ENCODE measurements around the gene VOPP1. TPM values are rescaled to one million over a fixed set of nuclear protein-coding genes. Genes with fewer than 3 reads are reported as not detected.

The VOPP1 gene
- total and polyA plus RNA-seq, 4 experiments from 2014 or later = 43.0 to 98.7 (median 90.7) TPM

- H3K4me3 Mint-ChIP-seq = peak overlapping the region in 7 of 8 donors; percentile 19 to 72 (median 55)
- Histone ChIP-seq H3K9me3 (ENCODE audit: control insufficient read depth in 1 of 2, low read length in 2 of 2) (no peaks in the 10 kb centered on the region), H3K4me3 (ENCODE audit: low read length in 2 of 2) (no peak overlapping the region), H3K27me3 (ENCODE audit: insufficient read depth, low read length) (no peaks in the 10 kb centered on the region), H3K36me3 (ENCODE audit: insufficient read depth, low read length) (peaks cover 6% of the 10 kb centered on the region), H3K27ac (ENCODE audit: low read depth, low read length) (peak overlapping the region; percentile 21), H3K4me1 (ENCODE audit: insufficient read depth, low read length) (peaks cover 81% of the 10 kb centered on the region)
- peak overlapping the region; percentile 70 to 91 (median 82) for H3K27ac Mint-ChIP-seq
- peaks cover 67 to 91% (median 77%) of the 10 kb centered on the region in 4 donors for H3K4me1 Mint-ChIP-seq
- intact Hi-C loops (cut with micrococcal nuclease) = loop anchor here (5.0 kb wide), 1 partner anchor 40 kb away; no protein-coding TSS in a partner anchor
- ChIA-PET CTCF (ENCODE audit: partially characterized antibody) (interaction anchor here (1.0 to 1.5 kb wide), 3 partner anchors 44 to 121 kb away, joined by 4 to 5 read pairs (median 5); no protein-coding TSS in a partner anchor), POLR2A (ENCODE audit: partially characterized antibody) (interaction anchor here (1.0 to 1.5 kb wide), 2 partner anchors 56 to 95 kb away, joined by 4 to 6 read pairs; partner anchors contain the start of gene VOPP1)
- H3K27me3 Mint-ChIP-seq = no peaks in the 10 kb centered on the region
- DNase-seq = no peak
- peaks cover 28 to 30% of the 10 kb centered on the region in 2 donors for H3K36me3 Mint-ChIP-seq
- H3K9me3 Mint-ChIP-seq = no peaks in the 10 kb centered on the region
These were observed 95.2 kb downstream of the VOPP1 start for GRCh38 chr7:55476852-55477780.

DNA sequence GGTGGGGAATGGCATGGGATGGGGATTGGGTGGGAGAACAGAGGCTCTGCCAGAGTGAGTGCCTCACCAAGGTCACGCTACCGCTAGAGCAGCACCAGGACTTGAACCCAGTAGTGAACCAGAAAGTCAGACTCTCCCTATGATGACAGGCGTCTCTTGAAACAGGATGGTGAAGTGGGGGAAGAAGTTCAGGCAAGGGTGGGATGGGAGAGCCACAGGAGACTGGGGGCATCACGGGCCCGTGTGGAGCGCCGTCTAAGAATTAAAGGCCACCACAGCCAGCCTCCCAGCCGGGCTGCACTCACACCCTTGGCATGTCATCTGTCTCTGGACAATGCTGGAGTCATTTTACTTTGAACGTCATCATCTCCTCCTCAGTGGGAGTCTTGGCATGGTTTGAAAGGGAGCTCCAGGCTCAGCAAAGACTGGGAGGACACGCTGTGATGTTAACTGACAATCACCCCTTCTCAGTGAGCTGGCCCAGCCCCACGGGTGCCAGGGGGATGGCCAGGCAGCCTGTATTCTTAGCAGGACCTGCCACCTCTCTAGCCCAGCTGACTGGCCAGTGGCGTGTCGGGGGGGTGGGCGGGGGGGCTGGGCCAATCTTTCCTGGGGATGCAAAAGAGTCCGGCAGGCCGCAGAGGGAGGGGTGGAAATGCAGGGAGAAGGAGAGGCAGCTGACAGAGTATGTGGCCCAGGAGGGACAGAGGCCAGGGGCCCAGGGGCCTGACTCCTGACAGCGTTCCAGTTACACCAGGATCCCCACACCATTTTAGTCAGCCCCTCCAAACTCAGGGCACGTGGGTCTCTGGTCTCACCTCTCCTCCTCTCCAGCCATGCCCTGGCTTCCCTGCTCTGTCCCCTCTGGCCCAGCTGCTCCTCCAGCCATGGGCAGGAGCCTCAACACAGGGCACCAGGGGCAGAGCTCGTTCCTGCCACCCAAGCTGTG is 96.2 kb downstream of the VOPP1 start:
- H3K9me3 Mint-ChIP-seq = no peaks in the 10 kb centered on the region
- Histone ChIP-seq H3K27me3 (ENCODE audit: insufficient read depth, low read length) (no peaks in the 10 kb centered on the region), H3K36me3 (ENCODE audit: insufficient read depth, low read length) (peaks cover 6% of the 10 kb centered on the region), H3K27ac (ENCODE audit: low read depth, low read length) (peak overlapping the region; percentile 24), H3K4me1 (ENCODE audit: insufficient read depth, low read length) (peaks cover 85% of the 10 kb centered on the region), H3K4me3 (ENCODE audit: low read length in 2 of 2) (peak overlapping the region; percentile 11 to 27), H3K9me3 (ENCODE audit: control insufficient read depth in 1 of 2, low read length in 2 of 2) (no peaks in the 10 kb centered on the region)
- peaks cover 28 to 30% of the 10 kb centered on the region in 2 donors for H3K36me3 Mint-ChIP-seq
- ChIA-PET POLR2A (ENCODE audit: partially characterized antibody) (interaction anchor here (0.7 to 1.5 kb wide), 3 partner anchors 29 to 96 kb away, joined by 3 to 6 read pairs (median 4); partner anchors contain the start of gene VOPP1), CTCF (ENCODE audit: partially characterized antibody) (interaction anchor here (1.0 to 1.5 kb wide), 3 partner anchors 43 to 122 kb away, joined by 4 to 5 read pairs (median 5); no protein-coding TSS in a partner anchor)
- DNase-seq = no peak
- intact Hi-C loops (cut with micrococcal nuclease) = loop anchor here (2.0 to 5.0 kb wide), 3 partner anchors 41 to 97 kb away; partner anchors contain the start of gene VOPP1
- peaks cover 65 to 89% (median 76%) of the 10 kb centered on the region in 4 donors for H3K4me1 Mint-ChIP-seq
- peak overlapping the region; percentile 80 to 96 (median 90) for H3K27ac Mint-ChIP-seq
- H3K4me3 Mint-ChIP-seq = peak overlapping the region; percentile 71 to 84 (median 79)
- no peaks in the 10 kb centered on the region for H3K27me3 Mint-ChIP-seq

DNA sequence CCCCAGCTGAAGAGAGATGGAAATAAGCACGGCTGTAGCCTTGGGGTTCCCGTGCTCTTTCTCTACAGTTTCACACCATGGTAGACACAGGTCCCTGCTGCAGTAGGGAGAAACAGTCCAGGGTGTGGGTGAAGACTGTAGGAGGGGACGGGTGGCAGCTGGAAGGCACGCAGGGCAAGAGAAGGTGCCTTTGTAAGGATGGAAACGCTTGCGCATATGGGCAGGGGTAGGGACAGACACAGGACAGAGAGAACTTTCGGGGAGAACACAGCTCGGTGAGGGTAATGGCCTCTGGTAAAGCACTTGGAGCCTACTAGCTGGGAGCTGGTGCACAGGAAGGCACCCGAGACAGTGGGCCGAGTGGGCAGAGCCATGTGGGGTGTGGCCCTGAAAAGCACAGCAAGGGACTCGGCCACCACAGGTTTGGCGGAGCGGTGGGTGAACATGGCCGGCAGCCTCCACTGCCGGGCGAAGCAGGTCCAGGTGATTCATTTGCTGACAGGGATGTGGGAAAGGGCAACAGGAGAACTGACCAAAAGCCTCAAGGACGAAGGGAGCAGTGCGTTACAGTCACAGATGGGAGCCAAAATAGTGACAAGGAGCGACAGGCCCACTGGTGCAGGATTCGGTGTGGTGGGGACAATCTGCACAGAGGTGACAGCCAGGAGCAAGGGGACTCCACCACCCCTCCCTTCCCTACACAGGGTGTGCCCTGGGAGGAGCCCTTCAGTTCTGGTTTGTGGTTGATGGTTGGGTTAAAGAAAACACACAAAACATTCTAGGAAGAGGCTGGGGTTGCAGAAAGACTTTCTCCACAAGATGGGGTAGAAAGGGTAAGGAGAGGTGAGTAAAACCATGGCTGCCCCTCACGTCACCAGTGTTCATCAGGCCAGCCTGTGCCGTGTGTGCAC is 97.1 kb downstream of the VOPP1 start:
- ChIA-PET POLR2A (ENCODE audit: partially characterized antibody) (interaction anchor here (1.3 to 1.5 kb wide), 3 partner anchors 96 to 98 kb away, joined by 3 to 8 read pairs (median 6); partner anchors contain the start of gene VOPP1), CTCF (ENCODE audit: partially characterized antibody) (interaction anchor here (1.1 to 1.5 kb wide), 2 partner anchors 58 to 119 kb away, joined by 3 to 5 read pairs; no protein-coding TSS in a partner anchor)
- no peaks in the 10 kb centered on the region for H3K9me3 ChIP-seq (ENCODE audit: control insufficient read depth in 1 of 2, low read length in 2 of 2)
- Mint-ChIP-seq H3K4me3 (peak overlapping the region; percentile 71 to 84 (median 79)), H3K36me3 (peaks cover 27 to 34% of the 10 kb centered on the region in 2 donors), H3K4me1 (peaks cover 64 to 85% (median 72%) of the 10 kb centered on the region in 4 donors), H3K27me3 (no peaks in the 10 kb centered on the region), H3K27ac (peak overlapping the region; percentile 77 to 96 (median 90)), H3K9me3 (peaks cover 0 to 2% (median 0%) of the 10 kb centered on the region in 8 donors)
- peak overlapping the region; percentile 24 for H3K27ac ChIP-seq (ENCODE audit: low read depth, low read length)
- intact Hi-C loops (cut with micrococcal nuclease) = loop anchor here (2.0 to 5.0 kb wide), 3 partner anchors 42 to 98 kb away; partner anchors contain the start of gene VOPP1
- H3K4me3 ChIP-seq (ENCODE audit: low read length in 2 of 2) = peak overlapping the region; percentile 11 to 27
- H3K36me3 ChIP-seq (ENCODE audit: insufficient read depth, low read length) = peaks cover 6% of the 10 kb centered on the region
- H3K27me3 ChIP-seq (ENCODE audit: insufficient read depth, low read length) = no peaks in the 10 kb centered on the region
- peaks cover 86% of the 10 kb centered on the region for H3K4me1 ChIP-seq (ENCODE audit: insufficient read depth, low read length)
- DNase-seq = peak; percentile 50 to 66 (median 61)

DNA sequence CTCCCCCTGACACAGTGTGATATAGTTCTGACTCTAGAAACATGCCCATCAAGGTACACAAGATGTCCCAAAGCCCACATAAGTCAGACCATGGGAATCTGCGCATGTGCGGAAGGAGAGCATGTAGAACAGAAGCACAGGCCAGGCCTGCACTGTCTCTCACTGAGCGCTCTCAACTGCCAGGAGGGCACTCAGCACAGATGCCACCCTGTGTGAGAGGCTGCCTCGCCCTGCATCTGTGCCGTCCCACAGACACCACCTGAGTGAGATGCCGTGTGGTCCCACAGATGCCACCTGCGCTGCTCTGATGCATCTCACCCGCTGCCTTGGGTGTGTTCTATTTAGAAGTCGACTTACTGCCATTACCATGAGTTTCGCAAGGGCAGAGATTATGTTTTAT is 98.4 kb downstream of the VOPP1 start:
- intact Hi-C loops (cut with micrococcal nuclease) = loop anchor here (2.0 kb wide), 2 partner anchors 41 to 99 kb away; partner anchors contain the start of gene VOPP1
- no peak for DNase-seq
- peaks cover 28 to 34% of the 10 kb centered on the region in 2 donors for H3K36me3 Mint-ChIP-seq
- ChIA-PET POLR2A (ENCODE audit: partially characterized antibody) (interaction anchor here (1.0 to 1.1 kb wide), 3 partner anchors 99 to 108 kb away, joined by 3 to 5 read pairs (median 3); no protein-coding TSS in a partner anchor), CTCF (ENCODE audit: partially characterized antibody) (interaction anchor here (1.0 to 1.6 kb wide), 3 partner anchors 28 to 100 kb away, joined by 3 read pairs; no protein-coding TSS in a partner anchor)
- peaks cover 0 to 2% (median 0%) of the 10 kb centered on the region in 8 donors for H3K9me3 Mint-ChIP-seq
- H3K27ac Mint-ChIP-seq = peak overlapping the region; percentile 52 to 96 (median 82)
- peaks cover 67 to 86% (median 80%) of the 10 kb centered on the region in 4 donors for H3K4me1 Mint-ChIP-seq
- no peak overlapping the region for H3K27ac ChIP-seq (ENCODE audit: low read depth, low read length)
- H3K27me3 Mint-ChIP-seq = no peaks in the 10 kb centered on the region
- H3K4me3 ChIP-seq (ENCODE audit: low read length in 2 of 2) = no peak overlapping the region
- H3K27me3 ChIP-seq (ENCODE audit: insufficient read depth, low read length) = no peaks in the 10 kb centered on the region
- H3K36me3 ChIP-seq (ENCODE audit: insufficient read depth, low read length) = peaks cover 6% of the 10 kb centered on the region
- H3K4me3 Mint-ChIP-seq = peak overlapping the region in 5 of 8 donors; percentile 3 to 84 (median 81)
- H3K4me1 ChIP-seq (ENCODE audit: insufficient read depth, low read length) = peaks cover 92% of the 10 kb centered on the region
- H3K9me3 ChIP-seq (ENCODE audit: control insufficient read depth in 1 of 2, low read length in 2 of 2) = no peaks in the 10 kb centered on the region

DNA sequence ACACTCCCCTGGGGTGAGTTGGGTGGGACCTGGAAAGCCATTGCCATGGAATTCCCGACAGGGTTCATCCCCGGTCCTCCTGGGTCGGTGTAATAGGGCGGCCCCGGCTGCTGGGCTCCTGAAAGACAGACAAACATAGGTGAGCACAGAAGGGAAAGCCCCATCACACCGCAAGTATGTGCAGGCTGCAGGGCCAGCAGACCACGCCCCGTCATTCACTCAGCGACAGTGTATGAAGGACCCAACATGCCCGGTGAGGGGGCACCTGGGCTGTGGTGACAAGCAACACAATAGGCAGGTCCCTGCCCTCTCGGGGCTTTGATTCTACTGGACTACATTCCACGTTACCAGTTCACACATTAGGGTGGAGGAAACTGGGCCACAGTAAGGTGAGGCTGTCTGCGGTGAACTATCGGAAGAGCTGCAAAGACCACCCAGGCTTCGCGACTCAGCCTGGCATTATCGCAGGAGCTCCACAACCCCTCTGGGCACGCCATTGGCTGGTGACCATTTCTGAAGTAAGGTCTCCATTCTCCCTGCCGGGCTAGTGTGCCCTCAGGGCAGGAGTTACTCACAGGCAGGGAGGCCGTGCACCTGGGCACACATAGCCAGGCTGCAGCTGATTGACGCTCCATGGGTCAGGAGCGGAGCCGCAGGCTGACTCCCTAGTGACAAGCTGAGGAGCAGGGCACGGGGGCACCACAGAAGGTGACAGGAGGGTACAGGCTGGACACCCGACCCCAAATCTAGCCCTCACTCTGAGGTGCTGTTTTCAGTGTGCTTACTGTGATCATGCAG is 99.2 kb downstream of the VOPP1 start:
- POLR2A ChIA-PET (ENCODE audit: partially characterized antibody) = interaction anchor here (1.0 to 1.1 kb wide), 3 partner anchors 100 to 107 kb away, joined by 3 to 5 read pairs (median 3); no protein-coding TSS in a partner anchor
- Mint-ChIP-seq H3K4me1 (peaks cover 66 to 87% (median 81%) of the 10 kb centered on the region in 4 donors), H3K36me3 (peaks cover 29 to 31% of the 10 kb centered on the region in 2 donors), H3K27ac (peak overlapping the region; percentile 36 to 96 (median 77)), H3K27me3 (no peaks in the 10 kb centered on the region), H3K9me3 (peaks cover 0 to 2% (median 0%) of the 10 kb centered on the region in 8 donors), H3K4me3 (peak overlapping the region in 3 of 8 donors; percentile 25 to 84 (median 76))
- peak in 2 of 5 donors; percentile 25 to 58 for DNase-seq
- Histone ChIP-seq H3K4me1 (ENCODE audit: insufficient read depth, low read length) (peaks cover 92% of the 10 kb centered on the region), H3K27ac (ENCODE audit: low read depth, low read length) (no peak overlapping the region), H3K9me3 (ENCODE audit: control insufficient read depth in 1 of 2, low read length in 2 of 2) (no peaks in the 10 kb centered on the region), H3K27me3 (ENCODE audit: insufficient read depth, low read length) (no peaks in the 10 kb centered on the region), H3K4me3 (ENCODE audit: low read length in 2 of 2) (no peak overlapping the region), H3K36me3 (ENCODE audit: insufficient read depth, low read length) (peaks cover 6% of the 10 kb centered on the region)
- intact Hi-C loops (cut with micrococcal nuclease) = no loop called here
- CTCF ChIA-PET (ENCODE audit: partially characterized antibody) = interaction anchor here (1.0 to 1.6 kb wide), 2 partner anchors 27 to 101 kb away, joined by 3 read pairs; no protein-coding TSS in a partner anchor

All from CD4-positive, alpha-beta memory T cell (primary cell).